Activated CD4-positive, alpha-beta T cell treated with anti-CD3 and anti-CD28 coated beads, Interleukin-2, amount 10 ng/mL, durations not matched to agents 24 days and 14 days (primary cell): ENCODE data around the gene PIWIL4. TPM values are rescaled to one million over a fixed set of nuclear protein-coding genes. Genes with fewer than 3 reads are reported as not detected.
"Not testable (repeated sequence)": the region's sequence is repeated elsewhere in the genome, so short reads cannot be mapped to it uniquely, and the experiment has no call there.

Experiments used
- DNase-seq: peaks from one replicate; pipeline ENCODE4 v3.0.0; 2022
- H3K27ac Mint-ChIP-seq: one replicate; pipeline ENCODE4 v1.8.0; 2022; ENCODE audit warnings: mild to moderate bottlenecking, mixed read lengths
- H3K27me3 Mint-ChIP-seq: one replicate; pipeline ENCODE4 v1.8.0; 2022; ENCODE audit warnings: mixed read lengths
- H3K36me3 Mint-ChIP-seq: one replicate; pipeline ENCODE4 v1.8.0; 2022; ENCODE audit warnings: low read depth, mild to moderate bottlenecking, mixed read lengths
- H3K4me1 Mint-ChIP-seq: one replicate; pipeline ENCODE4 v1.8.0; 2021; ENCODE audit warnings: mixed read lengths
- H3K4me3 Mint-ChIP-seq: one replicate; pipeline ENCODE4 v1.8.0; 2022; ENCODE audit warnings: mild to moderate bottlenecking, moderate library complexity, mixed read lengths
- H3K9me3 Mint-ChIP-seq: one replicate; pipeline ENCODE4 v1.8.0; 2021; ENCODE audit warnings: mixed read lengths
- intact Hi-C: fragments of 100-400 bp; cut with micrococcal nuclease; formaldehyde crosslinking; loops from one replicate; pipeline ENCODE4 v1.15.1; 2023
- total RNA-seq: library from RNA; stranded (reverse); gene quantifications from 2 replicates; pipeline ENCODE4 v1.2.3, GENCODE V29; 2022

Gene PIWIL4
- total RNA-seq, 1 donor from 2014 or later, result 0.65 TPM

- no peak overlapping the region for H3K4me3 Mint-ChIP-seq
- H3K9me3 Mint-ChIP-seq, result no peaks in the 10 kb centered on the region
- no peaks in the 10 kb centered on the region for H3K36me3 Mint-ChIP-seq
- peaks cover 39% of the 10 kb centered on the region for H3K27me3 Mint-ChIP-seq
- no peak overlapping the region for H3K27ac Mint-ChIP-seq
- intact Hi-C loops, result no loop called here
- no peak for DNase-seq
- H3K4me1 Mint-ChIP-seq, result no peaks in the 10 kb centered on the region
Measured at GRCh38 chr11:94537031-94537600, 30.1 kb upstream of the PIWIL4 start.

GRCh38 chr11:94539420-94539819 is 27.7 kb upstream of the PIWIL4 start:
- no peaks in the 10 kb centered on the region for H3K9me3 Mint-ChIP-seq
- no peak for DNase-seq
- peaks cover 2% of the 10 kb centered on the region for H3K36me3 Mint-ChIP-seq
- peaks cover 30% of the 10 kb centered on the region for H3K27me3 Mint-ChIP-seq
- H3K4me1 Mint-ChIP-seq, result peaks cover 10% of the 10 kb centered on the region
- intact Hi-C loops, result no loop called here
- no peak overlapping the region for H3K4me3 Mint-ChIP-seq
- H3K27ac Mint-ChIP-seq, result no peak overlapping the region

DNA sequence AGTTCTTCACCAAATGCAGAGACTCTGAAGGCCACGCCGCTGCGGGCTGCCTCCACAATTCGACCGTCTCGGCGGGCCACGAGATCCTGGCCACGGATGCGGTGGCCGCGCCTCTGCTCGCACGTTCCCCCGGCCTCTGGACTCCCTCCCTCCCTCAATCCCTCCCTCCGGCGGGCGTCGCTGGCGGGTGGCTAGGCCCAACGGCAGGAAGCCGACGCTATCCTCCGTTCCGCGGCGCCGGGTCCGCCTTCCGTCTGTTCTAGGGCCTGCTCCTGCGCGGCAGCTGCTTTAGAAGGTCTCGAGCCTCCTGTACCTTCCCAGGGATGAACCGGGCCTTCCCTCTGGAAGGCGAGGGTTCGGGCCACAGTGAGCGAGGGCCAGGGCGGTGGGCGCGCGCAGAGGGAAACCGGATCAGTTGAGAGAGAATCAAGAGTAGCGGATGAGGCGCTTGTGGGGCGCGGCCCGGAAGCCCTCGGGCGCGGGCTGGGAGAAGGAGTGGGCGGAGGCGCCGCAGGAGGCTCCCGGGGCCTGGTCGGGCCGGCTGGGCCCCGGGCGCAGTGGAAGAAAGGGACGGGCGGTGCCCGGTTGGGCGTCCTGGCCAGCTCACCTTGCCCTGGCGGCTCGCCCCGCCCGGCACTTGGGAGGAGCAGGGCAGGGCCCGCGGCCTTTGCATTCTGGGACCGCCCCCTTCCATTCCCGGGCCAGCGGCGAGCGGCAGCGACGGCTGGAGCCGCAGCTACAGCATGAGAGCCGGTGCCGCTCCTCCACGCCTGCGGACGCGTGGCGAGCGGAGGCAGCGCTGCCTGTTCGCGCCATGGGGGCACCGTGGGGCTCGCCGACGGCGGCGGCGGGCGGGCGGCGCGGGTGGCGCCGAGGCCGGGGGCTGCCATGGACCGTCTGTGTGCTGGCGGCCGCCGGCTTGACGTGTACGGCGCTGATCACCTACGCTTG is 23.2 kb upstream of the PIWIL4 start, which contains the start of gene FUT4:
Gene FUT4, plus strand, starts transcription at position 227 of the 951 bp plus-strand sequence. Its CDS starts 213 bp downstream, at position 440.
- intact Hi-C loops, result loop anchor here (1.0 to 10.0 kb wide), 8 partner anchors 25 to 882 kb away; partner anchors contain the start of genes AMOTL1, ANKRD49, CEP295 and CWC15
- Mint-ChIP-seq H3K9me3 (no peaks in the 10 kb centered on the region), H3K4me1 (peaks cover 33% of the 10 kb centered on the region), H3K27me3 (peaks cover 6% of the 10 kb centered on the region), H3K4me3 (peak within 1 kb of the TSS; percentile 99), H3K36me3 (peaks cover 15% of the 10 kb centered on the region), H3K27ac (peak within 1 kb of the TSS; percentile 100)
- peak; percentile 93 for DNase-seq

DNA sequence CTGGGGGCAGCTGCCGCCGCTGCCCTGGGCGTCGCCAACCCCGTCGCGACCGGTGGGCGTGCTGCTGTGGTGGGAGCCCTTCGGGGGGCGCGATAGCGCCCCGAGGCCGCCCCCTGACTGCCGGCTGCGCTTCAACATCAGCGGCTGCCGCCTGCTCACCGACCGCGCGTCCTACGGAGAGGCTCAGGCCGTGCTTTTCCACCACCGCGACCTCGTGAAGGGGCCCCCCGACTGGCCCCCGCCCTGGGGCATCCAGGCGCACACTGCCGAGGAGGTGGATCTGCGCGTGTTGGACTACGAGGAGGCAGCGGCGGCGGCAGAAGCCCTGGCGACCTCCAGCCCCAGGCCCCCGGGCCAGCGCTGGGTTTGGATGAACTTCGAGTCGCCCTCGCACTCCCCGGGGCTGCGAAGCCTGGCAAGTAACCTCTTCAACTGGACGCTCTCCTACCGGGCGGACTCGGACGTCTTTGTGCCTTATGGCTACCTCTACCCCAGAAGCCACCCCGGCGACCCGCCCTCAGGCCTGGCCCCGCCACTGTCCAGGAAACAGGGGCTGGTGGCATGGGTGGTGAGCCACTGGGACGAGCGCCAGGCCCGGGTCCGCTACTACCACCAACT is 22.4 kb upstream of the PIWIL4 start:
- peak overlapping the region; percentile 99 for H3K4me3 Mint-ChIP-seq
- DNase-seq, result no peak
- H3K27me3 Mint-ChIP-seq, result peaks cover 6% of the 10 kb centered on the region
- H3K27ac Mint-ChIP-seq, result peak overlapping the region; percentile 76
- intact Hi-C loops, result loop anchor here (1.0 to 10.0 kb wide), 7 partner anchors 51 to 882 kb away; partner anchors contain the start of genes AMOTL1, ANKRD49, CEP295 and CWC15
- no peaks in the 10 kb centered on the region for H3K9me3 Mint-ChIP-seq
- H3K4me1 Mint-ChIP-seq, result peaks cover 37% of the 10 kb centered on the region
- H3K36me3 Mint-ChIP-seq, result peaks cover 16% of the 10 kb centered on the region

DNA sequence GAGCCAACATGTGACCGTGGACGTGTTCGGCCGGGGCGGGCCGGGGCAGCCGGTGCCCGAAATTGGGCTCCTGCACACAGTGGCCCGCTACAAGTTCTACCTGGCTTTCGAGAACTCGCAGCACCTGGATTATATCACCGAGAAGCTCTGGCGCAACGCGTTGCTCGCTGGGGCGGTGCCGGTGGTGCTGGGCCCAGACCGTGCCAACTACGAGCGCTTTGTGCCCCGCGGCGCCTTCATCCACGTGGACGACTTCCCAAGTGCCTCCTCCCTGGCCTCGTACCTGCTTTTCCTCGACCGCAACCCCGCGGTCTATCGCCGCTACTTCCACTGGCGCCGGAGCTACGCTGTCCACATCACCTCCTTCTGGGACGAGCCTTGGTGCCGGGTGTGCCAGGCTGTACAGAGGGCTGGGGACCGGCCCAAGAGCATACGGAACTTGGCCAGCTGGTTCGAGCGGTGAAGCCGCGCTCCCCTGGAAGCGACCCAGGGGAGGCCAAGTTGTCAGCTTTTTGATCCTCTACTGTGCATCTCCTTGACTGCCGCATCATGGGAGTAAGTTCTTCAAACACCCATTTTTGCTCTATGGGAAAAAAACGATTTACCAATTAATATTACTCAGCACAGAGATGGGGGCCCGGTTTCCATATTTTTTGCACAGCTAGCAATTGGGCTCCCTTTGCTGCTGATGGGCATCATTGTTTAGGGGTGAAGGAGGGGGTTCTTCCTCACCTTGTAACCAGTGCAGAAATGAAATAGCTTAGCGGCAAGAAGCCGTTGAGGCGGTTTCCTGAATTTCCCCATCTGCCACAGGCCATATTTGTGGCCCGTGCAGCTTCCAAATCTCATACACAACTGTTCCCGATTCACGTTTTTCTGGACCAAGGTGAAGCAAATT is 21.7 kb upstream of the PIWIL4 start:
- peaks cover 43% of the 10 kb centered on the region for H3K4me1 Mint-ChIP-seq
- H3K36me3 Mint-ChIP-seq, result peaks cover 21% of the 10 kb centered on the region
- no peaks in the 10 kb centered on the region for H3K9me3 Mint-ChIP-seq

DNA sequence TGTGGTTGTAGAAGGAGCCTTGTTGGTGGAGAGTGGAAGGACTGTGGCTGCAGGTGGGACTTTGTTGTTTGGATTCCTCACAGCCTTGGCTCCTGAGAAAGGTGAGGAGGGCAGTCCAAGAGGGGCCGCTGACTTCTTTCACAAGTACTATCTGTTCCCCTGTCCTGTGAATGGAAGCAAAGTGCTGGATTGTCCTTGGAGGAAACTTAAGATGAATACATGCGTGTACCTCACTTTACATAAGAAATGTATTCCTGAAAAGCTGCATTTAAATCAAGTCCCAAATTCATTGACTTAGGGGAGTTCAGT is 21.1 kb upstream of the PIWIL4 start:
- Mint-ChIP-seq H3K4me3 (peak overlapping the region; percentile 99), H3K4me1 (peaks cover 43% of the 10 kb centered on the region), H3K27ac (peak overlapping the region; percentile 34), H3K9me3 (no peaks in the 10 kb centered on the region), H3K36me3 (peaks cover 22% of the 10 kb centered on the region), H3K27me3 (peaks cover 3% of the 10 kb centered on the region)
- DNase-seq, result no peak
- intact Hi-C loops, result loop anchor here (10.0 kb wide), 3 partner anchors 219 to 429 kb away; partner anchors contain the start of genes AMOTL1, CWC15 and KDM4D

More for the DNA sequence above, 21.7 kb upstream of the PIWIL4 start:
- Mint-ChIP-seq H3K4me3 (peak overlapping the region; percentile 99), H3K27me3 (peaks cover 6% of the 10 kb centered on the region), H3K27ac (peak overlapping the region; percentile 76)
- intact Hi-C loops, result loop anchor here (10.0 kb wide), 3 partner anchors 219 to 429 kb away; partner anchors contain the start of genes AMOTL1, CWC15 and KDM4D
- DNase-seq, result peak; percentile 58

DNA sequence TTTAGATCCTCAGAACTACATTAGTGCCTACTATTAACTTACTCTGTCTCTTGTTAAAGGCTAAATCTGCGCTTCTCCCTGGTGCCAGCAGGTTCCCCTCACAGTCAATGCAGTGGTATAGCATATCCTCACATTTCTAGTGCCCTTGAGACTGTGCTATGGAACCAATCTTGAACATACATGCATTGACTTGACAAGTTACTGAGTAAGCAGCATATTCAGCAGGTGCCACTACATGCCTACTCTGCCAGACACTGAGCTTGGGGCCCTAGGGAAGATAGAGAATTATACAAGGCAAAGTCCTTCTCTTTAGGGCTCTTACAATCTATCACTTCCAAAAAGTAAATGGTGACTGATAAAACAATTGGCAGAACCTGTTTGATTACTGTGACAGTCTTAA is 20.3 kb upstream of the PIWIL4 start:
- Mint-ChIP-seq H3K4me1 (peaks cover 43% of the 10 kb centered on the region), H3K36me3 (peaks cover 22% of the 10 kb centered on the region), H3K27me3 (peaks cover 1% of the 10 kb centered on the region), H3K4me3 (peak overlapping the region; percentile 41), H3K27ac (no peak overlapping the region), H3K9me3 (no peaks in the 10 kb centered on the region)
- no peak for DNase-seq
- intact Hi-C loops, result loop anchor here (10.0 kb wide), 3 partner anchors 218 to 428 kb away; partner anchors contain the start of genes AMOTL1, CWC15 and KDM4D

- no peak for DNase-seq
- Mint-ChIP-seq H3K27me3 (no peaks in the 10 kb centered on the region), H3K9me3 (no peaks in the 10 kb centered on the region), H3K4me3 (no peak overlapping the region), H3K36me3 (peaks cover 19% of the 10 kb centered on the region), H3K4me1 (peaks cover 33% of the 10 kb centered on the region), H3K27ac (no peak overlapping the region)
- intact Hi-C loops, result loop anchor here (10.0 kb wide), 3 partner anchors 216 to 426 kb away; partner anchors contain the start of genes AMOTL1, CWC15 and KDM4D
Measured at GRCh38 chr11:94549146-94549545, 18.0 kb upstream of the PIWIL4 start.

DNA sequence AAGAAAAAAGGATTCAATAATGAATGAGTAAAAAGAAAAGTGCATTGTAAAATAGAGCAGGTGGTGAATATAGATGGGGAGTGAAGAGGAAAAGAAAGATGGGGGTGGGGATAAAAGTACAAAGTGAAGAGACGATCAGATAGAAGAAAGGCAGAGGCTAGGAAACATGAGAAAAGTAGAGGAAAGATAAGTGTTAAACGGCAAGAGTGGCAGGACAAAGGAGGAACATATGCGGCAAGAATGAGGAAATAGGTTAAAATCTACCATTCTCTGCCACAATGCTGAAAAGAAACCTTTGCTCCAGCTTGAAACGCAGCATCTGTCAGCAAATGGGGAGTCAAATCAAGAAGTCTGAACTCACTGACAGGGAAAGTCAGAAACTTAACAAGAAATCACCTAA is 16.7 kb upstream of the PIWIL4 start:
- no peaks in the 10 kb centered on the region for H3K9me3 Mint-ChIP-seq
- H3K27ac Mint-ChIP-seq, result no peak overlapping the region
- no peak overlapping the region for H3K4me3 Mint-ChIP-seq
- peaks cover 18% of the 10 kb centered on the region for H3K36me3 Mint-ChIP-seq
- H3K4me1 Mint-ChIP-seq, result peaks cover 29% of the 10 kb centered on the region
- intact Hi-C loops, result no loop called here
- no peak for DNase-seq
- no peaks in the 10 kb centered on the region for H3K27me3 Mint-ChIP-seq

DNA sequence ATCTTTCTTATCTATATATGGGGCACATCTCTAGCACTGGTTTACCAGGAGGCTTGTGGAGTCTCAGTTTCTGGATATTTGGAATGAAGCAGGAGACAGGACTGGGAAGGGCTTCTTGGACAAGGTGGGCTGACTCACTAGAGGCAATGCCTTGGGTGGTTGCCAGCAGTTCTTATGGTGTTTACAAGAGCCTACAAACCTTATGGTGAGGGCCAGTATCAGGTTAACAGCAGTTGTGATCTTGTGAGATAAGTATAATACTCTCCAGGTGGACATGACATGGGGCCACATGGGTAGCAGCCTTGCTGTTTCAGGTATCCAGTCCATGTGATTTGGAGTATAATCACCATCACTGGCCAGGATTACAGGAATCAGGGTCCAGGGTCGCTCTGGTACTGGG is 13.2 kb upstream of the PIWIL4 start:
- Mint-ChIP-seq H3K4me1 (peaks cover 11% of the 10 kb centered on the region), H3K27ac (no peak overlapping the region), H3K27me3 (no peaks in the 10 kb centered on the region), H3K4me3 (no peak overlapping the region), H3K9me3 (no peaks in the 10 kb centered on the region), H3K36me3 (peaks cover 6% of the 10 kb centered on the region)
- DNase-seq, result no peak
- intact Hi-C loops, result no loop called here

DNA sequence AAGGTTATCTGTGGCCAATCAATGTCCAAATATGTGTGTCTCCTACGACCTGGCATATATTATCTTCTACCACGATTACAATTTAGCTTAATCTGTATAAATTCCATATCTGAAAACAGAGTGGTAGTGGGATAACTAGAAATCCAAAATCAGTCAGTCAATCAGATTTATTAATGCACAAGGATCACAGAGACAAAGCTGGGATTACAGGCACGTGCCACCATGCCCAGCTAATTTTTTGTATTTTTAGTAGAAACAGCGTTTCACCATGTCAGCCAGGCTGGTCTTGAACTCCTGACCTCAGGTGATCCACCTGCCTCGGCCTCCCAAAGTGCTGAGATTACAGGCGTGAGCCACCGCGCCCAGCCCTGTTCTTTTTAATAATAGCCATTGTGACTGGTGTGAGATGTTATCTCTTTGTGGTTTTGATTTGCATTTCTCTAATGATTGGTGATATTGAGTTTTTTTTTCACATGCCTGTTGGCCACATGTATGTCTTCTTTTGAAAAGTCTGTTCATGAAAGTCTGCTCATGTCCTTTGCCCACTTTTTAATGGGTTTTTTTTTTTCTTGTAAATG is 11.3 kb upstream of the PIWIL4 start:
- intact Hi-C loops, H3K4me1 Mint-ChIP-seq, H3K9me3 Mint-ChIP-seq, DNase-seq, H3K27ac Mint-ChIP-seq, H3K4me3 Mint-ChIP-seq, H3K27me3 Mint-ChIP-seq, H3K36me3 Mint-ChIP-seq: not testable (repeated sequence)

DNA sequence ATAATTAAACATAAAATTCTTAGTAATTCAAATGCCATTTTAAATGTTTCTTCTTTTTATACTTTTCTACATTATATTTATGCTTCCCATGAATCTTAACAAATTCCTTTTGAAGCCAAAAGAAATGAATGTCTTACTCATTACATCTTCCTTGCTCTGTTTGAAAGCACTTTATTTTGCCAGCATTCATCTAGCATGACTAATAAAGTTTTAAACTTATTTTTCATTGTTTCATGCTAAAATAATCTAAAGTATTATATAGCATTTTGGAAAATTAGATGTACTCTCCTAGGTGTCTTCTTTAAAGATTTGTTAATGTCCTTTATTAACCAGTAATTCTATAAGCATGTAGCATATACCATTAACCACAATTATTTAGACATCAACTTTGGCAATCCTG is 9.7 kb upstream of the PIWIL4 start:
- Mint-ChIP-seq H3K27me3 (no peaks in the 10 kb centered on the region), H3K4me3 (no peak overlapping the region), H3K36me3 (no peaks in the 10 kb centered on the region), H3K27ac (no peak overlapping the region), H3K4me1 (no peaks in the 10 kb centered on the region), H3K9me3 (no peaks in the 10 kb centered on the region)
- intact Hi-C loops, result no loop called here
- no peak for DNase-seq

- no peaks in the 10 kb centered on the region for H3K27me3 Mint-ChIP-seq
- no peaks in the 10 kb centered on the region for H3K9me3 Mint-ChIP-seq
- H3K36me3 Mint-ChIP-seq, result no peaks in the 10 kb centered on the region
- H3K27ac Mint-ChIP-seq, result no peak overlapping the region
- no peak for DNase-seq
- no peaks in the 10 kb centered on the region for H3K4me1 Mint-ChIP-seq
- intact Hi-C loops, result no loop called here
- no peak overlapping the region for H3K4me3 Mint-ChIP-seq
Measured at GRCh38 chr11:94557992-94558391, 9.2 kb upstream of the PIWIL4 start.
